Bronchial epithelial cell (primary cell): ENCODE data around the gene BTBD1. TPM values are rescaled to one million over a fixed set of nuclear protein-coding genes. Genes with fewer than 3 reads are reported as not detected.

Experiments
- DNase-seq: peaks from one replicate; pipeline ENCODE4 v3.0.0-alpha.2; 2010; ENCODE audit warnings: low read depth
- FAIRE-seq: peaks from 2 replicates; lab custom pipeline; 2011; peaks lifted over from hg19 to GRCh38; lab: Jason Lieb, UNC
- H3K27me3 ChIP-seq: 2 replicates; pipeline ENCODE4 v1.5.1; 2011; ENCODE audit warnings: low read length; ENCODE audit not compliant: control insufficient read depth, insufficient read depth
- H3K36me3 ChIP-seq: 2 replicates; pipeline ENCODE4 v1.5.1; 2011; ENCODE audit warnings: low read length; ENCODE audit not compliant: control insufficient read depth, insufficient read depth
- H3K4me3 ChIP-seq: 2 replicates; pipeline ENCODE4 v1.5.1; 2011; ENCODE audit warnings: mild to moderate bottlenecking, low read depth, low read length, control low read depth
- total RNA-seq: library from RNA; depleted of rRNA; stranded (reverse); fragments of >200 nt; gene quantifications from 2 replicates; pipeline ENCODE4 v1.2.1, GENCODE V29; 2014
- TF ChIP-seq, protein P1 (sequence below): IDR thresholded peaks from 2 replicates; pipeline ENCODE4 v1.5.1; 2011; ENCODE audit warnings: mild to moderate bottlenecking, moderate library complexity, low read length, control low read depth, inconsistent platforms; ENCODE audit not compliant: insufficient read depth, severe bottlenecking

The BTBD1 gene
- total RNA-seq, 1 donor from 2014 or later = 78.2 TPM

DNA sequence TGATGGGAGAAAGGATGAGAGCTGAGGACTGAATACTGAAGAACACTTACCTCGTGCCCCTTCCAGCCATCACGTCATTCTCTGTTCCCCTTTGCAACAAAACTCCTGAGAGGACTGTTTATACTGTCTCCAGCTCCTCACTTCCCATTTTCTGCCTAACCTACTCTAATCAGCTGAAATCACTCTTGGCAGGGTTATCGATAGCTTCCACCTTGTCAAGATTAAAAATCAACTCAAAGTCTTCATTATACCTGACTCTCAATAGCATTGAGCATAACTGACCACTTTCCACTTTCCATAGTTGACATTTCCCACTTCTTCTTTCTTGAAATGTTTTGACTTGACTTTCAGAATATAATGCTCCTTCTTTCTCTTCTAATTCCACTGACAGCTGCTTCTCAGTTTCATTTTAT is 4.3 kb downstream of the BTBD1 start:
- DNase-seq (no peak), FAIRE-seq (no peak)
- Histone ChIP-seq H3K4me3 (no peak overlapping the region), H3K36me3 (peaks cover 1% of the 10 kb centered on the region), H3K27me3 (no peaks in the 10 kb centered on the region)
- TF ChIP-seq, protein P1, sequence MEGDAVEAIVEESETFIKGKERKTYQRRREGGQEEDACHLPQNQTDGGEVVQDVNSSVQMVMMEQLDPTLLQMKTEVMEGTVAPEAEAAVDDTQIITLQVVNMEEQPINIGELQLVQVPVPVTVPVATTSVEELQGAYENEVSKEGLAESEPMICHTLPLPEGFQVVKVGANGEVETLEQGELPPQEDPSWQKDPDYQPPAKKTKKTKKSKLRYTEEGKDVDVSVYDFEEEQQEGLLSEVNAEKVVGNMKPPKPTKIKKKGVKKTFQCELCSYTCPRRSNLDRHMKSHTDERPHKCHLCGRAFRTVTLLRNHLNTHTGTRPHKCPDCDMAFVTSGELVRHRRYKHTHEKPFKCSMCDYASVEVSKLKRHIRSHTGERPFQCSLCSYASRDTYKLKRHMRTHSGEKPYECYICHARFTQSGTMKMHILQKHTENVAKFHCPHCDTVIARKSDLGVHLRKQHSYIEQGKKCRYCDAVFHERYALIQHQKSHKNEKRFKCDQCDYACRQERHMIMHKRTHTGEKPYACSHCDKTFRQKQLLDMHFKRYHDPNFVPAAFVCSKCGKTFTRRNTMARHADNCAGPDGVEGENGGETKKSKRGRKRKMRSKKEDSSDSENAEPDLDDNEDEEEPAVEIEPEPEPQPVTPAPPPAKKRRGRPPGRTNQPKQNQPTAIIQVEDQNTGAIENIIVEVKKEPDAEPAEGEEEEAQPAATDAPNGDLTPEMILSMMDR = no peak

- H3K36me3 ChIP-seq = peaks cover 2% of the 10 kb centered on the region
- TF ChIP-seq, protein P1 = no peak
- DNase-seq = no peak
- FAIRE-seq = no peak
- H3K4me3 ChIP-seq = no peak overlapping the region
- no peaks in the 10 kb centered on the region for H3K27me3 ChIP-seq
Measured at GRCh38 chr15:83061680-83062079, 5.4 kb downstream of the BTBD1 start.

GRCh38 chr15:83057696-83058376 is 9.2 kb downstream of the BTBD1 start:
- no peak for FAIRE-seq

GRCh38 chr15:83057002-83057401 is 10.1 kb downstream of the BTBD1 start:
- Histone ChIP-seq H3K36me3 (peaks cover 7% of the 10 kb centered on the region), H3K27me3 (no peaks in the 10 kb centered on the region), H3K4me3 (no peak overlapping the region)
- TF ChIP-seq, protein P1 = no peak
- no peak for DNase-seq
- no peak for FAIRE-seq

More at GRCh38 chr15:83057696-83058376, 9.2 kb downstream of the BTBD1 start:
- TF ChIP-seq, protein P1 = no peak
- Histone ChIP-seq H3K27me3 (no peaks in the 10 kb centered on the region), H3K36me3 (peaks cover 7% of the 10 kb centered on the region), H3K4me3 (no peak overlapping the region)
- no peak for DNase-seq

GRCh38 chr15:83053151-83053550 is 13.9 kb downstream of the BTBD1 start:
- no peak overlapping the region for H3K4me3 ChIP-seq
- H3K27me3 ChIP-seq = no peaks in the 10 kb centered on the region
- FAIRE-seq = no peak
- peaks cover 6% of the 10 kb centered on the region for H3K36me3 ChIP-seq
- DNase-seq = peak; percentile 74
- TF ChIP-seq, protein P1 = no peak

GRCh38 chr15:83046558-83047127 is 20.4 kb downstream of the BTBD1 start:
- Histone ChIP-seq H3K36me3 (peaks cover 7% of the 10 kb centered on the region), H3K27me3 (no peaks in the 10 kb centered on the region), H3K4me3 (no peak overlapping the region)
- DNase-seq (peak; percentile 39), FAIRE-seq (no peak)
- TF ChIP-seq, protein P1 = no peak
